Transverse colon (tissue), 4 donors: ENCODE measurements around the gene CRYM. TPM values are rescaled to one million over a fixed set of nuclear protein-coding genes. Genes with fewer than 3 reads are reported as not detected.

ENCODE experiments used
- DNase-seq: peaks from one replicate; pipeline ENCODE4 v3.0.0-alpha.2; 2019
- H3K27ac ChIP-seq, 4 donors: fragments of 200-600 bp; sonication (generic); 2 replicates each; pipeline ENCODE4 v1.5.1; 2016 to 2018; ENCODE audit warnings: inconsistent platforms in 4 of 4
- H3K27me3 ChIP-seq: fragments of 200-600 bp; sonication (generic); 2 replicates; pipeline ENCODE4 v1.5.1; 2017; ENCODE audit warnings: inconsistent platforms
- H3K36me3 ChIP-seq, 4 donors: fragments of 200-600 bp; sonication (generic); 2 replicates each; pipeline ENCODE4 v1.5.1; 2017 to 2019; ENCODE audit warnings: inconsistent platforms in 4 of 4
- H3K4me1 ChIP-seq, 4 donors: fragments of 200-600 bp; sonication (generic); 2 replicates each; pipeline ENCODE4 v1.5.1; 2017 to 2020; ENCODE audit warnings: inconsistent platforms in 4 of 4
- H3K4me3 ChIP-seq, 4 donors: fragments of 200-600 bp; sonication (generic); 1 replicate in 1 of 4; 2 replicates in 3 of 4; pipeline versions ENCODE4 v1.5.1 to v1.6.1; 2017 to 2019; ENCODE audit warnings: inconsistent platforms in 4 of 4
- H3K9me3 ChIP-seq, 2 donors: fragments of 200-600 bp; sonication (generic); 2 replicates each; pipeline ENCODE4 v1.5.1; 2017 to 2019; ENCODE audit warnings: inconsistent platforms in 2 of 2
- EP300 ChIP-seq: sonication (generic); formaldehyde crosslinking; IDR thresholded peaks from one replicate; pipeline ENCODE4 v1.6.1; 2017; ENCODE audit warnings: antibody characterized with exemption, low read depth
- POLR2A ChIP-seq: fragments of 450-650 bp; IDR thresholded peaks from one replicate; pipeline ENCODE4 v1.6.1; 2016; ENCODE audit warnings: antibody characterized with exemption, mild to moderate bottlenecking, moderate library complexity
- POLR2AphosphoS5 ChIP-seq, 3 donors: sonication (generic); formaldehyde crosslinking; IDR thresholded peaks; one replicate each; pipeline ENCODE4 v1.6.1; 2016; ENCODE audit warnings: antibody characterized with exemption in 3 of 3
- WGBS, 2 donors: methylation state at CpG; one replicate each; pipeline ENCODE4 v1.1.5; 2018; ENCODE audit warnings: low coverage in 1 of 2; 5-methylcytosine and 5-hydroxymethylcytosine counted together
- in situ Hi-C, 4 donors: fragments of 200-750 bp; cut with MboI; loops; one replicate each; pipeline versions ENCODE4 v1.15.0 to v1.15.1; 2017; ENCODE audit warnings: low sequenced_read_pairs in 3 of 4, low pct_ligation_motif_present in 1 of 4, low pct_unique_long_range_greater_than_20kb in 1 of 4
- intact Hi-C: fragments of 100-400 bp; cut with DNase I; formaldehyde crosslinking; loops from one replicate; pipeline ENCODE4 v1.15.1; 2023; ENCODE audit warnings: low total_unique reads
- total RNA-seq, 4 donors: library from RNA; depleted of rRNA; stranded (reverse); fragments of >200 nt; gene quantifications; one replicate each; pipeline ENCODE4 v1.1.0, GENCODE V29; 2016
- TF ChIP-seq, protein P1 (sequence below), 5 experiments: fragments of 200-600 bp in 3 of 5; fragments of 450-650 bp in 2 of 5; sonication (generic) in 3 of 5; IDR thresholded peaks; 1 replicate in 2 of 5; 2 replicates in 3 of 5; pipeline ENCODE4 v1.5.1; 2016 to 2017; ENCODE audit warnings: antibody characterized with exemption in 5 of 5, inconsistent platforms in 3 of 5, mild to moderate bottlenecking in 2 of 5, moderate library complexity in 1 of 5

The CRYM gene
- total RNA-seq, 4 donors from 2014 or later = 5.6 to 23.1 (median 18.3) TPM; not detected in 1

DNA sequence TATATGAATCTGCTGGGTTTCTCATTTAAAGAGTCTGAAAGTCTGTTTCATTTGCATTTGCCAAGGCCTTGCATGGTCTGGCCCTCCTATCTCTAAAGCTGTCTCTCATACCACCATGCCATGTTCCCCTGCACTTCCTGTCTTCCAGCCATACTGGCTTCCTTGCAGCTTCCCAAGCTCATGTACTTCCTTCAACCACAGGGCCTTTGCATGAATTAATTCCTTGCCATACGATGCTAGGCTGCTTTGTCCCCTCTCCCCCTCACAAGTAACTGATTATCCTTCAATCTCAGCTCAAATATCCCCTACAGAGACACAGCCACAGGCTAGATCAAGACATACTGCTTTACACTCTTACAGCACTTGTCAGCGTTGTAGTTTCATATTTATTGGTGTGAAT lies 5.8 kb downstream of the CRYM start:
- H3K4me3 ChIP-seq = no peak overlapping the region
- in situ Hi-C loops (loop anchor here in 2 of 4 donors (10.0 kb wide), 1 partner anchor 87 kb away; no protein-coding TSS in a partner anchor), intact Hi-C loops (no loop called here)
- H3K36me3 ChIP-seq = no peaks in the 10 kb centered on the region
- TF ChIP-seq EP300 = no peak
- no peak for TF ChIP-seq POLR2AphosphoS5 (IDR thresholded peaks at IDR 0.05)
- TF ChIP-seq, protein P1, sequence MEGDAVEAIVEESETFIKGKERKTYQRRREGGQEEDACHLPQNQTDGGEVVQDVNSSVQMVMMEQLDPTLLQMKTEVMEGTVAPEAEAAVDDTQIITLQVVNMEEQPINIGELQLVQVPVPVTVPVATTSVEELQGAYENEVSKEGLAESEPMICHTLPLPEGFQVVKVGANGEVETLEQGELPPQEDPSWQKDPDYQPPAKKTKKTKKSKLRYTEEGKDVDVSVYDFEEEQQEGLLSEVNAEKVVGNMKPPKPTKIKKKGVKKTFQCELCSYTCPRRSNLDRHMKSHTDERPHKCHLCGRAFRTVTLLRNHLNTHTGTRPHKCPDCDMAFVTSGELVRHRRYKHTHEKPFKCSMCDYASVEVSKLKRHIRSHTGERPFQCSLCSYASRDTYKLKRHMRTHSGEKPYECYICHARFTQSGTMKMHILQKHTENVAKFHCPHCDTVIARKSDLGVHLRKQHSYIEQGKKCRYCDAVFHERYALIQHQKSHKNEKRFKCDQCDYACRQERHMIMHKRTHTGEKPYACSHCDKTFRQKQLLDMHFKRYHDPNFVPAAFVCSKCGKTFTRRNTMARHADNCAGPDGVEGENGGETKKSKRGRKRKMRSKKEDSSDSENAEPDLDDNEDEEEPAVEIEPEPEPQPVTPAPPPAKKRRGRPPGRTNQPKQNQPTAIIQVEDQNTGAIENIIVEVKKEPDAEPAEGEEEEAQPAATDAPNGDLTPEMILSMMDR (IDR thresholded peaks at IDR 0.05) = no peak
- TF ChIP-seq POLR2A = no peak
- H3K4me1 ChIP-seq = no peaks in the 10 kb centered on the region
- DNase-seq = no peak
- no peak overlapping the region for H3K27ac ChIP-seq
- H3K27me3 ChIP-seq = peaks cover 8% of the 10 kb centered on the region
- H3K9me3 ChIP-seq = no peaks in the 10 kb centered on the region
- WGBS, 2 donors = 50 to 57% methylated on average over 2 of the region's 2 CpGs

DNA sequence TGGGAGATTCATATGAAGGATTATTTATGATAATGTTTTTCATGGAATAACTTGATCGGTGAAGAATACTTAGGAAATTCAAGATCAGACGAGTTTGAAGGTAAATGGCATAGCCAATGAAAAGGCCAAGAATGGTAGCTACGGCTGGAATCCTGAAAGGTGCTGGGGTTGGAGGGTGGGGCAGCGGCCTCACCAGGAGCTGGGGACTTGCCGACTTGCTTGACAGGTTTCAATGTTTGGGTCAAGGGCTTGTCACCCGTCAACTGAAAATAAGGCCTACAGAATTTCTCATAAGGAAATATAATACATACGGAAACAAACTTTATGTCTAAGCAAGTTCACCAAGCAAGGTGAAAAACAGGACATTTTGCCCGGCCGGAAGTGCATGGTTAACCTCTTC lies 9.9 kb downstream of the CRYM start:
- no peaks in the 10 kb centered on the region for H3K27me3 ChIP-seq
- no peak for DNase-seq
- no peak for TF ChIP-seq EP300
- no peak overlapping the region for H3K4me3 ChIP-seq
- H3K4me1 ChIP-seq = peaks cover 4 to 17% (median 12%) of the 10 kb centered on the region in 4 donors
- in situ Hi-C loops = loop anchor here in 1 of 4 donors (10.0 kb wide), 1 partner anchor 83 kb away; no protein-coding TSS in a partner anchor
- intact Hi-C loops = loop anchor here (10.0 kb wide), 1 partner anchor 63 kb away; no protein-coding TSS in a partner anchor
- H3K9me3 ChIP-seq = no peaks in the 10 kb centered on the region
- H3K27ac ChIP-seq = no peak overlapping the region
- no peaks in the 10 kb centered on the region for H3K36me3 ChIP-seq
- WGBS, 2 donors = 88 to 89% methylated on average over 9 of the region's 9 CpGs

DNA sequence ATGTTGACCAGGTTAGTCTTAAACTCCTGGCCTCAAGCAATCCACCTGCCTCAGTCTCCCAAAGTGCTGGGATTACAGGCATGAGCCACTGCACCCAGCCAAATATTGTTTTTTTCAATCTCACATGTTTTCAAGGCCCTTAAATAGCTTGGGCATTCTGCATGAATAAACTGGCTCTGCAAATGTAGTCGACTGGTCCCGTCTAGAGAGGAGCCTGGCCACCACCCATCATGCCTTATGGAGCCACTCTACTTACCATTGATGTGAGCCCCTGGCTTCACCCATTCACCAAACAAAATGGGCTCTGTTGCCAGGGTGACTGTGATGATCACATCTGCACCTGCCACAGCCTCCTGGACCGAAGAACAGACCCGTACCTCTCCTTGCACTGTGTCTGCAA lies 10.8 kb downstream of the CRYM start:
- TF ChIP-seq POLR2A (no peak), EP300 (no peak), POLR2AphosphoS5 (IDR thresholded peaks at IDR 0.05) (no peak)
- TF ChIP-seq, protein P1 (IDR thresholded peaks at IDR 0.05) = no peak
- H3K27me3 ChIP-seq = no peaks in the 10 kb centered on the region
- in situ Hi-C loops = loop anchor here in 1 of 4 donors (10.0 kb wide), 1 partner anchor 82 kb away; no protein-coding TSS in a partner anchor

DNA sequence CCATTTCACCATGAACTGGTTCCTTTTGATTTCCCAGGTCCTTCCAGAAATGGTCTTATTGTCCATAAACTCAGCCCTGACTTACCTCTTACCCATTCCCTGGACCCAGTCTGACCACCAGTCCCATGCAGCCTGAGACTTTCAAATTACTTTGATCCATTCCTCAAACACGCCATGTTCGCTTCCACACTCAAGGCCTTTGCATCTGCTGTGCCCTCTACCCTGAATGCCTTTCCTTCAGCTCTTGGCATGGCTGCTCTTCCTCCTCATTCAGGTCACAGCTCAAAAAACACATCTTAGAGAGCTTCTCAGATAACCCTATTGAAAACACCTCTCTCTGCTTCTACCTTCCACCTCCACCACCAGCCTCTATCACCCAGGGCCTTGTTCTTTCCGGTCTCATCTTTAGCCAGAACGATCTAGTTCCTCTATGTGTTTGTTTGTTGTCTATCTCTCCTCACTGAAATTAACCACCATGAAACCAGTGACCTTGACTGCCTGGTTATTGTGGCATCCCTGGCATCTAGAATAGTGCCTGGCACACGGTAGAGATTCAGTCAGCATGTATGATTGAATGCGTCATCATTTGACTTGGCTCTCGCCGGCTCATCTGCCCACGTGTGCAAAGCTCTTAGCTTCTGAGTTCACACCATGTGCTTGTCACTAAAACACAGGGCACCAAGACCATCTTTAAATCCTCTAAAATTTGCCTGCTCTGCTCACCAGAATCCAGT lies 12.8 kb downstream of the CRYM start:
- Histone ChIP-seq H3K27me3 (no peaks in the 10 kb centered on the region), H3K9me3 (no peaks in the 10 kb centered on the region), H3K27ac (no peak overlapping the region), H3K4me3 (no peak overlapping the region), H3K4me1 (peaks cover 9 to 43% (median 26%) of the 10 kb centered on the region in 4 donors), H3K36me3 (no peaks in the 10 kb centered on the region)
- intact Hi-C loops (loop anchor here (10.0 kb wide), 1 partner anchor 60 kb away; no protein-coding TSS in a partner anchor), in situ Hi-C loops (loop anchor here in 1 of 4 donors (10.0 kb wide), 1 partner anchor 80 kb away; no protein-coding TSS in a partner anchor)
- no peak for TF ChIP-seq POLR2AphosphoS5 (IDR thresholded peaks at IDR 0.05)
- TF ChIP-seq, protein P1 (IDR thresholded peaks at IDR 0.05) = no peak
- no peak for TF ChIP-seq POLR2A
- TF ChIP-seq EP300 = no peak
- WGBS, 2 donors = 91 to 93% methylated on average over 4 to 9 of the region's 9 CpGs
- DNase-seq = no peak

More for the DNA sequence above, 10.8 kb downstream of the CRYM start:
- Histone ChIP-seq H3K4me1 (peaks cover 4 to 24% (median 13%) of the 10 kb centered on the region in 4 donors), H3K4me3 (no peak overlapping the region), H3K9me3 (no peaks in the 10 kb centered on the region), H3K27ac (no peak overlapping the region), H3K36me3 (no peaks in the 10 kb centered on the region)
- 86% methylated on average over 4 of the region's 4 CpGs; no CpG with 5 or more reads in 1 of the 2 donors for WGBS, 2 donors
- DNase-seq = no peak
- intact Hi-C loops = loop anchor here (10.0 kb wide), 1 partner anchor 62 kb away; no protein-coding TSS in a partner anchor
